Dermis microvascular lymphatic vessel endothelial cell (primary cell): ENCODE results near the gene ADAM33. TPM values are rescaled to one million over a fixed set of nuclear protein-coding genes. Genes with fewer than 3 reads are reported as not detected.

Experiments
- DNase-seq, 2 donors: peaks; one replicate each; pipeline versions ENCODE4 v3.0.0 to v3.0.0-alpha.2; 2010; ENCODE audit warnings: low read depth in 2 of 2
- total RNA-seq: library from RNA; depleted of rRNA; stranded (reverse); fragments of >200 nt; gene quantifications from 2 replicates; pipeline ENCODE4 v1.2.1, GENCODE V29; 2014

The ADAM33 gene
- total RNA-seq, 1 donor from 2014 or later: not detected

DNA sequence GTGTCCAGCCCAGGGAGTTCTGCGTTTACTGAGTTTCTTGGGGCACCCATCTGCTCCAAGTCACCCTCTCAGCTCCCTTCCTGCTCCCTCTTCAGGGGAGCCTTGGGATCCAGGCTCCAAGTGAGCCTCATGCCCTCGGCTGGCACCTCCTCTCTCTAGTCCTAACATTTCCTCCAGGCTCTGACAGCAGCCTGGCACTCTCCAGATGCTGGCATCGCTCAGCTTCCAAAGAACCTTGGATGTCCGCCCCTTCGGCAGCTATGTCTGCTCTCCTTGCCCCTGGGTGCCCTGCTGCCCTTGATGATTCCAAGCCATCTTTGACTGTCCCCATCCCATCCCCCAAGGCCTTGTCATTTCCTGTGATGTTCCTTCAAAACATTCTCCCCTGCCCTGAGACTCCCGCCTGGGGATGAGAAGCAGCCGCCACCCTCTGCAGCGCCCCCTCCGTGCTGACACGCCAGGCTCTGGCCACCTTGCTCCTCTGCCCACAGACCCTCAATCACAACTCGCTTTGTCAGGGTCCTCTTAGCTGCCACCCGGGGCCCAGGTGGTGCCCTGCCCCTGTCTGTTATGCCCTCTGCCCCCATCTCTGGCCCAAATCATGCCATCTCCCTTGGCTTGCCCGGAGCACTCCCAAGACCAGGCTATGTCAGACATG, 12.0 kb downstream of the ADAM33 start:
- no peak for DNase-seq

DNA sequence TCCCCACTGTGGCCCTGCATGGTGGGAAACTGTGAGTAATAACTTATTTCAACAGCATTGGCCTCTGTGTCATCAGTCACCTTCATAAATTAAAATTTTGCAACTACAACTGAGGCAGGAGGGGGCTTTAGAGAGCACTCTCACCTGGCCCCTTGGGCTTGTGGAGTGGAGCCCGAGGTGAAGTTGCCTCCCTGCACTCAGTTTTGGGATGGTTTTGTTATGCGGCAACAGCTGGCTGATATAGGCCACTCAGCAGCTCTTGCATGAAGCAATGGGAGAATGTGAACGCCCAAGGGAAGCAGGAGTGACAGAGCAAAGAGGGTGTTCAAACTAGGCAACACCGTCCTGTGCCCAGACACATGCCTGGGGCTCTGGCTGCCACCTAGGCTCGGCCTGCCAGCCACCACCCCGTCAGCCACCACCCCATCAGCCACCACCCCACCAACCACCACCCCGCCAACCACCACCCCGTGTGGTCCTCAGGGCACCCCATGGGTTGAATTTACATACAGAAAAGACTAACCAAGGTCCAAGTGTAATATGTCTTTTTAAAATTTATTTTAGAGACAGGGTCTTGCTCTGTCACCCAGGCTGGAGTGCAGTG, 14.3 kb downstream of the ADAM33 start:
- no peak for DNase-seq

DNA sequence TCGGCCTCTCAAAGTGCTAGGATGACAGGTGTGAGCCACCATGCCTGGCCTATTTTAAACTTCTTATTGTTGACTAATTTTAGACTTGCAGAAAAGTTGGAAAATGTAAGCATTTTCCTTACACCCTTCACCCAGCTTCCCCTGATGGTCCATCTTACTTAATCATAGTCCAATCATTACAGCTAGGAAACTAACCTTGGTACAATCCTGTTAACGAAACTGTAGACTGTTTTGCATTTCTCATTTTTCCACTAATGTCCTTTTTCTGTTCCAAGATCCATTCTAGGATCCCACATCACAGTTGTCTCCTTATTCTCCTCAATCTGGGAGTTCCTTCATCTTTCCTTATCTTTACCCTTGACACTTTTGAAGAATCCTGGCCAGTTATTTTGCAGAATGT, 18.0 kb downstream of the ADAM33 start:
- no peak for DNase-seq

GRCh38 chr20:3663031-3663701, 18.6 kb downstream of the ADAM33 start, which contains the start of gene GFRA4:
Gene GFRA4 (minus strand): TSS chr20:3663399. CDS start chr20:3663399, 0 bp downstream.
- no peak for DNase-seq

- no peak for DNase-seq
Observed at GRCh38 chr20:3661814-3662665, 19.8 kb downstream of the ADAM33 start.

DNA sequence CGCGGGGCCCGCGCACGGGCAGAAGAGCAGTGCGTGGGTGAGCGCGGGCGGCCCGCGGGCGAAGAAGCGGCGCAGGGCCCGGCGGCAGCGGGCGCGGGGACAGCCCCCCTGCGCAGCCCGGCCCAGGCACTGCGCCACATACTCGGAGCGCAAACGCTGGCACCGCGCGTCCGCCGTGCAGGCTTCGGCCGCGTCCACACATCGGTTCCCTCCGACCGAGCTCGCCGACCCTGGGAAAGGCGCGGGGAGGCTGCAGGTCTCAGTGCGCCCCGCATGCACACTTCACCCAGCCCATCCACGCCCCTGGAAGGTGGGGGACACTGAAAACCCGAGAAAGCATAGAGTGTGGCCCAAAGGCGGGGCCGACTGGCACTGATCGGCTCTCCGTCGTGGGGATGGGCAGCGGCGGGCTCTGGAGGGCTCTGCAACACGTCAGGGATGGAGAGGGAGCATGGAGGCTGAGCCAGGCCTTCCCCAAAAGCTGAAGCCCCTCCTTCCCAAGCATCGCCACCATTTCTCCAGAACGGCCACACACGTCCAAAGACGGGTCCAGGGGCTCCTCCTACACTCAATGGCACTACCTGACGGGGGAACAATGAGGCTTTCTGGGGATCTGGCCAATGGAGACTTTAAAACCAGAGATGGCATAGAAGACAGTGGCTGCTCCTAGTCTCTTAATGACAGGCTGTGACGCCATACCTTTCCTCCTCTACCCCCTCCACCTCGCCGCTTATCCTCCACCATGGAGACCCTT, 20.6 kb downstream of the ADAM33 start:
- DNase-seq: no peak

GRCh38 chr20:3660262-3661059, 21.3 kb downstream of the ADAM33 start:
- no peak for DNase-seq

- no peak for DNase-seq
Observed at GRCh38 chr20:3659492-3660261, 22.1 kb downstream of the ADAM33 start.

DNA sequence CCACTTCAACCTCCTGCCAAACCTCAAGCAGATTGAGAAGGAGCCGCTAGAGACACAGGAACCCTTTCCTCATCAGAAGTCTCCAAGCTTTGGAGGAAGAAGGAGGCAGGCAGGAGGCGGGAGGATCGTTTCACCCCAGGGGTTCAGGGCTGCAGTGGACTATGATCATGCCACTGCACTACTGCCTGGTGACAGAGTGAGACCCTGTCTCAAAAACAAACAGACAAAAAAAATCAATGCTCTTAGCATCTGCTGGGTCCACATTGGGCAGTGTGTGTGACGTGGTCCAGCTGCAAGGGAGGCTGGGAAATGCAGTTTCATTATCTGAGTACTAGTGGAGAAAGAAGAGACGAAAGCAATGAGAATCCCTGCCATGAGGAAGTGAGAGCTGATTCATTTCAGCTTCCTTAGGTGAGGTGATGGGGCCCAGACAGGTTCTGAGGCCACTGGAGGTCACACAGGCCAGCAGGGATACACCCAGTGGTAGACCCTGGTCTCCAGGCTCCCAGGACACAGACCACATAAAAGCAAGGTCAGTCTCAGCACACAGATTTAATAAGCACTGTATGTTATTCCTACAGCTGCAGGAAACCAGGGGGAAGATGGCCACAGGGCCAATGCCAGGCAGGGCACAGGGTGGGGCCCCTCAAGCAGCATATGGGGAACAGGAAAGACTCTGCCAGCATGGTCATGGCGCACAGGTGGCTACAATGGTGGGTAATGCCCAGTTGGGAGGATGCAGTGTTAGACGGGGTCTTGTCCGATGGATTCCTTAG, 22.9 kb downstream of the ADAM33 start:
- DNase-seq: no peak

- no peak for DNase-seq
Observed at GRCh38 chr20:3658019-3658715, 23.6 kb downstream of the ADAM33 start.

DNA sequence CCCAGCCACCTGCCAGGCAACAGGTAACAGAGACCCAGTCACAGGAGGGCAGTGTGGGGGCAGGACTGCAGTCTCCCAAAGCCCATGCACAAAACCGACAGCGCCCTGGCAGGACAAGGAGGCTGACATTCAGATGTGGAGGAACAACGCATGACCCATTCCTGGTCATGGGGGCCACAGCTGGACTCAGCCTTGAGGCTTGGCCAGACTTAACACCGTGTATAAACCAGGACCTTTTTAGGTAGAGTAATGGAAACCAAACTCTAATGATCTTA, 26.7 kb downstream of the ADAM33 start:
- no peak for DNase-seq

GRCh38 chr20:3654326-3655130, 27.3 kb downstream of the ADAM33 start:
- DNase-seq: no peak

- DNase-seq: no peak
Observed at GRCh38 chr20:3653921-3654320, 27.9 kb downstream of the ADAM33 start.

DNA sequence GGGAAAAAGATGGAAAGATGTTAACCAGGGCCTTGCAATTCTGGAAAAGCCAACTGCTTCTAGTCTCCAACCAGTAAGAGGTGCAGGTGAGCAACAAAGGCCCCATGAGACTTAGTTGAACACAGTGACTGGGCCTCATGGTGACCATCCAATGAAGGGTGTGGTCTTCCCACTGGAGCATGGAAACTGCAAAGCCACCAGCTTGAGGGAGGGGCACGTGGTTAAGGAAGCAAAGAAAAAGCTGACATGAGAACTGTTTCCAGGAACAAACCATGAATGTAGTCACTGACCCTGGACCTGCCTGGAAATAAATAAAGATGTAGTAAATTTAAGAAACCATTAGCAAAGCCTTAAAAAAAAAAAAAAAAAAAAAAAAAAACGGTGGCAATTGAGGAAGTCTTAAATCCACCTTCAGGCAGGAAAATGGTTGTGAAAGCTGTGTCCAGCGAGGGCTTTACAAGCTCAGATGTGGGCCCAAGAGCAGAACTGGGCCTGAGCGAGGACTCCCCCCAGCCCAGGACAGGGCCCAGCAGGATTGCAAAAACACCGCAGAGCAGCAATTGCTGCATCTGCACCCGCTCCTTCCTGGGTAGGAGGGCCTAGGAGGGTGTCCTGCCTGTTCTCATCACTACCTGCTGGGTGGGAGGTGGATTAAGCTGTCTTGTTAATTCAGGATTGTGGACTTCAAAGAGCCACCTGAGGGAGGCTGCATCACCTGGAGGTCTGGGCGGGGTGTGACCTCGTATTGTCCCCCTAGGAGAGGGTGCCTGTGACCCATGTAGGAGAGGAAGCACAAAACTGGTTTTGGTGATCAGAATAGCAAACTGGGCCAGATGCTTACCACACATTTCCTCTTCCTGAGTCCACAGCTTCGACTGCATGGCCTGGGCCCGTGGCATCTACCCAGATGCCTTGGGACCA, 28.9 kb downstream of the ADAM33 start:
- DNase-seq: no peak

GRCh38 chr20:3652221-3652620, 29.6 kb downstream of the ADAM33 start:
- DNase-seq: no peak

GRCh38 chr20:3651204-3651962, 30.4 kb downstream of the ADAM33 start:
- no peak for DNase-seq
